Measurements from ENCODE around the gene CCDC34.

Gene CCDC34

GRCh38 chr11:27390318-27391295 is 27.6 kb upstream of the CCDC34 start:
- Histone ChIP-seq H3F3A (ENCODE audit: insufficient read depth, low read length) (no peaks in the 10 kb centered on the region), H3K9ac (ENCODE audit: low read length) (no peak overlapping the region), H3K36me3 (ENCODE audit: insufficient read depth, low read length) (no peaks in the 10 kb centered on the region), H3K4me3 (ENCODE audit: low read depth, low read length, poor library complexity, severe bottlenecking) (no peak overlapping the region), H2AFZ (ENCODE audit: low read length) (no peak overlapping the region), H3K27me3 (ENCODE audit: insufficient read depth, low read length) (no peaks in the 10 kb centered on the region), H3K79me2 (ENCODE audit: insufficient read depth, low read length) (no peaks in the 10 kb centered on the region), H3K4me2 (ENCODE audit: low read length) (no peak overlapping the region), H3K4me1 (ENCODE audit: insufficient read depth, low read length, severe bottlenecking) (no peaks in the 10 kb centered on the region), H4K20me1 (ENCODE audit: insufficient read depth, low read length) (no peaks in the 10 kb centered on the region), H3K9me3 (ENCODE audit: low read length) (no peaks in the 10 kb centered on the region), H3K9me2 (ENCODE audit: low read depth, low read length) (no peaks in the 10 kb centered on the region), H3K27ac (ENCODE audit: low read depth, low read length, poor library complexity, severe bottlenecking) (no peak overlapping the region)
- TF ChIP-seq CTCF (IDR thresholded peaks at IDR 0.05; ENCODE audit: low read length) (peak; percentile 19; the same call in 1 of the 2 replicates), EZH2 (IDR thresholded peaks at IDR 0.05; ENCODE audit: borderline replicate concordance, low read length) (no peak)

GRCh38 chr11:27388869-27389268 is 25.9 kb upstream of the CCDC34 start:
- Histone ChIP-seq H3K4me3 (ENCODE audit: low read depth, low read length, poor library complexity, severe bottlenecking) (no peak overlapping the region), H3K9ac (ENCODE audit: low read length) (no peak overlapping the region), H3K9me2 (ENCODE audit: low read depth, low read length) (no peaks in the 10 kb centered on the region), H2AFZ (ENCODE audit: low read length) (no peak overlapping the region), H3K27ac (ENCODE audit: low read depth, low read length, poor library complexity, severe bottlenecking) (no peak overlapping the region), H3K79me2 (ENCODE audit: insufficient read depth, low read length) (no peaks in the 10 kb centered on the region), H3K4me1 (ENCODE audit: insufficient read depth, low read length, severe bottlenecking) (no peaks in the 10 kb centered on the region), H3K4me2 (ENCODE audit: low read length) (no peak overlapping the region), H3K9me3 (ENCODE audit: low read length) (no peaks in the 10 kb centered on the region), H3K36me3 (ENCODE audit: insufficient read depth, low read length) (no peaks in the 10 kb centered on the region), H3K27me3 (ENCODE audit: insufficient read depth, low read length) (no peaks in the 10 kb centered on the region), H4K20me1 (ENCODE audit: insufficient read depth, low read length) (no peaks in the 10 kb centered on the region), H3F3A (ENCODE audit: insufficient read depth, low read length) (no peaks in the 10 kb centered on the region)
- no peak for TF ChIP-seq CTCF (IDR thresholded peaks at IDR 0.05; ENCODE audit: low read length)
- TF ChIP-seq EZH2 (IDR thresholded peaks at IDR 0.05; ENCODE audit: borderline replicate concordance, low read length), result no peak

- H3K4me2 ChIP-seq (ENCODE audit: low read length), result no peak overlapping the region
- H3K9me2 ChIP-seq (ENCODE audit: low read depth, low read length), result no peaks in the 10 kb centered on the region
- no peak overlapping the region for H3K4me3 ChIP-seq (ENCODE audit: low read depth, low read length, poor library complexity, severe bottlenecking)
- no peaks in the 10 kb centered on the region for H3K36me3 ChIP-seq (ENCODE audit: insufficient read depth, low read length)
- no peak overlapping the region for H3K9ac ChIP-seq (ENCODE audit: low read length)
- TF ChIP-seq CTCF (IDR thresholded peaks at IDR 0.05; ENCODE audit: low read length) (no peak), EZH2 (IDR thresholded peaks at IDR 0.05; ENCODE audit: borderline replicate concordance, low read length) (no peak)
- no peak overlapping the region for H2AFZ ChIP-seq (ENCODE audit: low read length)
- no peaks in the 10 kb centered on the region for H3K27me3 ChIP-seq (ENCODE audit: insufficient read depth, low read length)
- no peaks in the 10 kb centered on the region for H3K79me2 ChIP-seq (ENCODE audit: insufficient read depth, low read length)
- H3F3A ChIP-seq (ENCODE audit: insufficient read depth, low read length), result no peaks in the 10 kb centered on the region
- no peak overlapping the region for H3K27ac ChIP-seq (ENCODE audit: low read depth, low read length, poor library complexity, severe bottlenecking)
- H4K20me1 ChIP-seq (ENCODE audit: insufficient read depth, low read length), result no peaks in the 10 kb centered on the region
- no peaks in the 10 kb centered on the region for H3K4me1 ChIP-seq (ENCODE audit: insufficient read depth, low read length, severe bottlenecking)
- no peaks in the 10 kb centered on the region for H3K9me3 ChIP-seq (ENCODE audit: low read length)
Observed at GRCh38 chr11:27388001-27388400, 25.0 kb upstream of the CCDC34 start.

All from OCI-LY1 (cell line).